ENCODE measurements around the gene VEGFB. TPM values are rescaled to one million over a fixed set of nuclear protein-coding genes. Genes with fewer than 3 reads are reported as not detected.
A peak's percentile ranks its signal among the peaks of the same experiment; 100 is the strongest.

VEGFB gene
- total RNA-seq, 1 experiment from 2014 or later, result 61.7 TPM

DNA sequence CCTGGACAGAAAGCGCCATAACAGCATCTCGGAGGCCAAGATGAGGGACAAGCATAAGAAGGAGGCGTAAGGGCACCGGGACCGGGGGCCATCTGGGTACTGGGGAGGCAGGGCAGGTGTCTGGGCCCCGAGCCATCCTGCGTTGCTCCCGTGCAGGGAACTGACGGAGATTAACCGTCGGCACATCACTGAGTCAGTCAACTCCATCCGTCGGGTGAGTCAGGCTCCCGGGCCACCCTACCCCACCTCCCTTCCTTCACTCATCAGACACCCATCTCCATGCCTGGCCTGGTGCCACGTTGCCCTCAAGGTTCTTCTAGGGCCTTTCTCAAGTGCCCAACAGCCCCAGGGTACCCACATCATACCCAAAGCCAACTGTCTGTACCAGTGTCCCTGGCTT, 32.0 kb downstream of the VEGFB start:
- Mint-ChIP-seq H3K4me3 (ENCODE audit: unreplicated experiment) (no peak overlapping the region), H3K9me3 (ENCODE audit: unreplicated experiment) (no peaks in the 10 kb centered on the region), H3K27ac (ENCODE audit: unreplicated experiment) (no peak overlapping the region), H3K27me3 (ENCODE audit: insufficient read depth, unreplicated experiment) (no peaks in the 10 kb centered on the region), H3K4me1 (ENCODE audit: low read depth, unreplicated experiment) (peaks cover 17% of the 10 kb centered on the region), H3K36me3 (ENCODE audit: insufficient read depth, unreplicated experiment) (peaks cover 86% of the 10 kb centered on the region)
- CTCF ChIA-PET, result interaction anchor here (1.6 kb wide), 1 partner anchor 16 kb away, joined by 4 read pairs; the partner anchor contains the start of gene PLCB3
- Histone ChIP-seq H3K9me3 (no peaks in the 10 kb centered on the region), H3K27me3 (replicated peaks; ENCODE audit: control insufficient read depth, insufficient read depth, low read length) (no peaks in the 10 kb centered on the region), H3K4me1 (peaks cover 15% of the 10 kb centered on the region), H3K4me3 (ENCODE audit: low read depth, low read length) (no peak overlapping the region), H3K36me3 (ENCODE audit: control insufficient read depth, insufficient read depth, low read length) (peaks cover 4% of the 10 kb centered on the region)
- TF ChIP-seq, protein P1, sequence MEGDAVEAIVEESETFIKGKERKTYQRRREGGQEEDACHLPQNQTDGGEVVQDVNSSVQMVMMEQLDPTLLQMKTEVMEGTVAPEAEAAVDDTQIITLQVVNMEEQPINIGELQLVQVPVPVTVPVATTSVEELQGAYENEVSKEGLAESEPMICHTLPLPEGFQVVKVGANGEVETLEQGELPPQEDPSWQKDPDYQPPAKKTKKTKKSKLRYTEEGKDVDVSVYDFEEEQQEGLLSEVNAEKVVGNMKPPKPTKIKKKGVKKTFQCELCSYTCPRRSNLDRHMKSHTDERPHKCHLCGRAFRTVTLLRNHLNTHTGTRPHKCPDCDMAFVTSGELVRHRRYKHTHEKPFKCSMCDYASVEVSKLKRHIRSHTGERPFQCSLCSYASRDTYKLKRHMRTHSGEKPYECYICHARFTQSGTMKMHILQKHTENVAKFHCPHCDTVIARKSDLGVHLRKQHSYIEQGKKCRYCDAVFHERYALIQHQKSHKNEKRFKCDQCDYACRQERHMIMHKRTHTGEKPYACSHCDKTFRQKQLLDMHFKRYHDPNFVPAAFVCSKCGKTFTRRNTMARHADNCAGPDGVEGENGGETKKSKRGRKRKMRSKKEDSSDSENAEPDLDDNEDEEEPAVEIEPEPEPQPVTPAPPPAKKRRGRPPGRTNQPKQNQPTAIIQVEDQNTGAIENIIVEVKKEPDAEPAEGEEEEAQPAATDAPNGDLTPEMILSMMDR (IDR thresholded peaks at IDR 0.05; ENCODE audit: insufficient read depth in 1 of 2, low read depth in 1 of 2, low read length in 1 of 2, severe bottlenecking in 1 of 2, unreplicated experiment in 1 of 2), result no peak
- no peak for DNase-seq
- intact Hi-C loops (cut with micrococcal nuclease; ENCODE audit: unreplicated experiment), result no loop called here
- BruUV-seq (replicated peaks), result no TSS peak
- POLR2A ChIA-PET, result no interaction called here

DNA sequence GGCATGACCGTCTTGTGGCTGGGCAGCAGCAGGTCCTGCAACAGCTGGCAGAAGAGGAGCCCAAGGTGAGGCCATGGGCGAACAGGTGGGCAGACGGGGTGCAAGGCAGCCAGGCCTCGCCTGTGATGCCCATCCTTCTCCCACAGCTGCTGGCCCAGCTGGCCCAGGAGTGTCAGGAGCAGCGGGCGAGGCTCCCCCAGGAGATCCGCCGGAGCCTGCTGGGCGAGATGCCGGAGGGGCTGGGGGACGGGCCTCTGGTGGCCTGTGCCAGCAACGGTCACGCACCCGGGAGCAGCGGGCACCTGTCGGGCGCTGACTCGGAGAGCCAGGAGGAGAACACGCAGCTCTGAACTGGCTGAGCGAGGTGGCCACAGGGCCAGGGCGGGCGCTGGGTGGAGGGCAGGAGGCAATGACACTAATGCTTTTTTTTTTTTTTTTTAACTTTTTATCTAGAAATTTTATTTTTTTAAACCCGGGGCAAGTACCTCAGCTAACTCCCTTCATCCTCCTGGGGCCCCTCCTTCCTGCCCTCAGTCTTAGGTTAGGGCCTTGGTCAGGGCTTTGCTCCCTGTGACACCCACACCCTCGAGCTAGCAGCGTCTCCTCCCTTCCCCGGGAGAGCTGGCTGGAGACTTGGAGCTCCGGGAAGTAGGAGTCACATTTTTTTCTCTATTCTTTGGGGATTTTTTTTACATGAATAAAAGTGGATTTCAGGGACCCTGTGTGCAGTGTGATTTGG, 33.0 kb downstream of the VEGFB start:
- peaks cover 4% of the 10 kb centered on the region for H3K36me3 ChIP-seq (ENCODE audit: control insufficient read depth, insufficient read depth, low read length)
- H3K4me1 ChIP-seq, result peaks cover 21% of the 10 kb centered on the region
- H3K27me3 ChIP-seq (replicated peaks; ENCODE audit: control insufficient read depth, insufficient read depth, low read length), result no peaks in the 10 kb centered on the region
- H3K9me3 ChIP-seq, result no peaks in the 10 kb centered on the region
- peak overlapping the region; percentile 95 for H3K27ac Mint-ChIP-seq (ENCODE audit: unreplicated experiment)
- intact Hi-C loops (cut with micrococcal nuclease; ENCODE audit: unreplicated experiment), result no loop called here
- ChIA-PET CTCF (interaction anchor here (0.7 to 1.6 kb wide), 2 partner anchors 17 to 77 kb away, joined by 4 to 7 read pairs; partner anchors contain the start of gene PLCB3), POLR2A (interaction anchor here (3.5 kb wide), 1 partner anchor 21 kb away, joined by 22 read pairs; the partner anchor contains the start of gene PPP1R14B)
- no peaks in the 10 kb centered on the region for H3K27me3 Mint-ChIP-seq (ENCODE audit: insufficient read depth, unreplicated experiment)
- H3K4me3 ChIP-seq (ENCODE audit: low read depth, low read length), result no peak overlapping the region
- no peaks in the 10 kb centered on the region for H3K9me3 Mint-ChIP-seq (ENCODE audit: unreplicated experiment)
- peak overlapping the region; percentile 89 for H3K4me3 Mint-ChIP-seq (ENCODE audit: unreplicated experiment)
- peaks cover 17% of the 10 kb centered on the region for H3K4me1 Mint-ChIP-seq (ENCODE audit: low read depth, unreplicated experiment)
- no peak for DNase-seq
- no TSS peak for BruUV-seq (replicated peaks)
- H3K36me3 Mint-ChIP-seq (ENCODE audit: insufficient read depth, unreplicated experiment), result peaks cover 88% of the 10 kb centered on the region
- TF ChIP-seq, protein P1 (IDR thresholded peaks at IDR 0.05; ENCODE audit: insufficient read depth in 1 of 2, low read depth in 1 of 2, low read length in 1 of 2, severe bottlenecking in 1 of 2, unreplicated experiment in 1 of 2), result no peak

DNA sequence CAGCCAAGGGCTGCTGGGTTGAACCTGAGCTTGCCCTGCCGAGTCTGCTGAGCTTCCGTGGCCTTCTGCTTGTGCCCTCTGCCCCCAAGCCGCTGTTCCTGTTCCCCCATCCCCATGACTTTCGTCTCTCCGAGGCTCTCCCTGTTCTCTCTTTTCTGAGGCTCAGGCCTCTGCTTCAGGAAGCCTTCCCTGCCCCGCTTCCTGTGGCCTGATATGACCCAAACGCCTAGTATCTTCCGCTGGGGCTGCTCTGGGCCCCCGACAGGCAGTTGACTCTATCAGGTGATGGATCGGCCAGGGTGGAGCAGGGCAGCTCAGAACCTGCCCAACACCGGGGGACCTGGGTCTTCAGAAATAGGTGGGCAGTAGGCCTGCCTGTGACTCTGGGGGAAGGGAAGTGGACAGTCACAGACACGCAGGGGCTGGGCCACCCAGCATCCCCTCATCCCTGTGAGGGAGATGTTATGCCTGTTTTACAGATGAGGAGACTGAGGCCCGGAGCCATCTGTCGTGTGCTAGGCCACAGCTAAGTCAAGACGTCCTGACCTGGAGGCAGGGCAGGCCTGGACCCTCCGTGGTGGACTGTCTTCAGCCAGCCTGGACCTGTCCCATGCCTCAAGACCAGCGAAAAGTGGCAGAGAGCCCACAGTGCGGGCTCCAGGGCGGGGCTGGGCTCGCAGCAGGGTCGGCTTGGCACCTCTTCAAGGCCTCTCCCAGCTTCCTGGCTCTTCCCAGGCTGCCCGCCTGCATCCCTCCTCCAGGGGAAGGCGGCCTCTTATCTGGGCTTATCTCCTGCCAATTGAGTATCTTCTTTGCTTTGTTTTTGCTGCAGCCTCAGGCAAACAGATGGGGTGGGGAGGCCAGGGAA, 33.9 kb downstream of the VEGFB start:
- peak; percentile 73 to 85 for DNase-seq
- Mint-ChIP-seq H3K27ac (ENCODE audit: unreplicated experiment) (peak overlapping the region; percentile 95), H3K36me3 (ENCODE audit: insufficient read depth, unreplicated experiment) (peaks cover 80% of the 10 kb centered on the region), H3K9me3 (ENCODE audit: unreplicated experiment) (no peaks in the 10 kb centered on the region), H3K27me3 (ENCODE audit: insufficient read depth, unreplicated experiment) (no peaks in the 10 kb centered on the region), H3K4me1 (ENCODE audit: low read depth, unreplicated experiment) (peaks cover 17% of the 10 kb centered on the region), H3K4me3 (ENCODE audit: unreplicated experiment) (peak overlapping the region; percentile 89)
- Histone ChIP-seq H3K36me3 (ENCODE audit: control insufficient read depth, insufficient read depth, low read length) (peaks cover 4% of the 10 kb centered on the region), H3K9me3 (no peaks in the 10 kb centered on the region), H3K4me3 (ENCODE audit: low read depth, low read length) (peak overlapping the region; percentile 85), H3K4me1 (peaks cover 21% of the 10 kb centered on the region), H3K27me3 (replicated peaks; ENCODE audit: control insufficient read depth, insufficient read depth, low read length) (no peaks in the 10 kb centered on the region)
- no TSS peak for BruUV-seq (replicated peaks)
- POLR2A ChIA-PET, result interaction anchor here (0.5 to 3.5 kb wide), 4 partner anchors 22 to 49 kb away, joined by 3 to 22 read pairs (median 9); partner anchors contain the start of genes FKBP2, PPP1R14B, PRDX5 and TRMT112
- TF ChIP-seq, protein P1 (IDR thresholded peaks at IDR 0.05; ENCODE audit: insufficient read depth in 1 of 2, low read depth in 1 of 2, low read length in 1 of 2, severe bottlenecking in 1 of 2, unreplicated experiment in 1 of 2), result peak in 1 of 2 experiments; percentile 2
- CTCF ChIA-PET, result interaction anchor here (0.7 to 2.7 kb wide), 5 partner anchors 16 to 78 kb away, joined by 4 to 17 read pairs (median 12); partner anchors contain the start of genes CATSPERZ and PLCB3
- intact Hi-C loops (cut with micrococcal nuclease; ENCODE audit: unreplicated experiment), result no loop called here
